ENCODE results near the gene TMEM266. TPM values are rescaled to one million over a fixed set of nuclear protein-coding genes. Genes with fewer than 3 reads are reported as not detected.
A peak's percentile ranks its signal among the peaks of the same experiment; 100 is the strongest.

The TMEM266 gene
- polyA plus RNA-seq, 3 donors, result not detected

GRCh38 chr15:76208786-76209424, 149.1 kb downstream of the TMEM266 start:
- H3K4me2 ChIP-seq (replicated peaks; ENCODE audit: extremely low read depth, low read length, poor library complexity, severe bottlenecking), result no peak overlapping the region
- no peak overlapping the region for H2AFZ ChIP-seq (ENCODE audit: insufficient read depth, low read depth, low read length, poor library complexity, severe bottlenecking)
- H3K9ac ChIP-seq (ENCODE audit: insufficient read depth, low read length, poor library complexity, severe bottlenecking), result no peak overlapping the region
- H3K9me3 Mint-ChIP-seq, result no peaks in the 10 kb centered on the region
- no peaks in the 10 kb centered on the region for H3K4me1 ChIP-seq (ENCODE audit: control insufficient read depth in 1 of 2, insufficient read depth in 2 of 2, low read length in 2 of 2)
- no peaks in the 10 kb centered on the region for H3K27me3 ChIP-seq (ENCODE audit: control insufficient read depth in 2 of 2, insufficient read depth in 2 of 2, low read length in 2 of 2)
- H3K27ac ChIP-seq (ENCODE audit: low read depth in 1 of 2, low read length in 2 of 2), result no peak overlapping the region
- DNase-seq, result no peak
- H3K4me3 Mint-ChIP-seq, result no peak overlapping the region
- no peaks in the 10 kb centered on the region for H4K20me1 ChIP-seq (ENCODE audit: insufficient read depth, low read length)
- H3K36me3 ChIP-seq (replicated peaks in 1 of 2; ENCODE audit: control insufficient read depth in 1 of 2, insufficient read depth in 2 of 2, low read length in 2 of 2), result peaks cover 46 to 79% of the 10 kb centered on the region in 2 donors
- H3K36me3 Mint-ChIP-seq, result peaks cover 45 to 69% of the 10 kb centered on the region in 2 donors
- no peaks in the 10 kb centered on the region for H3K9me3 ChIP-seq (replicated peaks in 1 of 2; ENCODE audit: control insufficient read depth in 1 of 2, insufficient read depth in 1 of 2, low read length in 2 of 2)
- WGBS (ENCODE audit: insufficient coverage), result 88% methylated on average over 2 of the region's 2 CpGs
- H3K27me3 Mint-ChIP-seq (ENCODE audit: low read depth in 3 of 3), result no peaks in the 10 kb centered on the region
- H3K79me2 ChIP-seq (ENCODE audit: insufficient read depth, low read length), result no peaks in the 10 kb centered on the region
- H3K27ac Mint-ChIP-seq, result no peak overlapping the region
- no peak overlapping the region for H3K4me3 ChIP-seq (replicated peaks in 1 of 3; ENCODE audit: low read depth in 2 of 3, low read length in 3 of 3)
- no peak for TF ChIP-seq CTCF (IDR thresholded peaks at IDR 0.05)
- intact Hi-C loops (cut with micrococcal nuclease), result no loop called here
- H3K4me1 Mint-ChIP-seq, result no peaks in the 10 kb centered on the region

- peak overlapping the region in 1 of 7 donors; percentile 32 for H3K27ac Mint-ChIP-seq
- DNase-seq, result no peak
- Histone ChIP-seq H3K9me3 (replicated peaks in 1 of 2; ENCODE audit: control insufficient read depth in 1 of 2, insufficient read depth in 1 of 2, low read length in 2 of 2) (no peaks in the 10 kb centered on the region), H3K4me3 (replicated peaks in 1 of 3; ENCODE audit: low read depth in 2 of 3, low read length in 3 of 3) (no peak overlapping the region), H3K27me3 (ENCODE audit: control insufficient read depth in 2 of 2, insufficient read depth in 2 of 2, low read length in 2 of 2) (no peaks in the 10 kb centered on the region), H2AFZ (ENCODE audit: insufficient read depth, low read depth, low read length, poor library complexity, severe bottlenecking) (no peak overlapping the region), H3K4me2 (replicated peaks; ENCODE audit: extremely low read depth, low read length, poor library complexity, severe bottlenecking) (no peak overlapping the region), H3K79me2 (ENCODE audit: insufficient read depth, low read length) (no peaks in the 10 kb centered on the region), H4K20me1 (ENCODE audit: insufficient read depth, low read length) (no peaks in the 10 kb centered on the region), H3K9ac (ENCODE audit: insufficient read depth, low read length, poor library complexity, severe bottlenecking) (no peak overlapping the region), H3K27ac (ENCODE audit: low read depth in 1 of 2, low read length in 2 of 2) (no peak overlapping the region), H3K36me3 (replicated peaks in 1 of 2; ENCODE audit: control insufficient read depth in 1 of 2, insufficient read depth in 2 of 2, low read length in 2 of 2) (peaks cover 53 to 85% of the 10 kb centered on the region in 2 donors), H3K4me1 (ENCODE audit: control insufficient read depth in 1 of 2, insufficient read depth in 2 of 2, low read length in 2 of 2) (no peaks in the 10 kb centered on the region)
- H3K36me3 Mint-ChIP-seq, result peaks cover 48 to 75% of the 10 kb centered on the region in 2 donors
- WGBS (ENCODE audit: insufficient coverage), result no CpG with 5 or more reads among the region's 1 CpG
- H3K27me3 Mint-ChIP-seq (ENCODE audit: low read depth in 3 of 3), result no peaks in the 10 kb centered on the region
- intact Hi-C loops (cut with micrococcal nuclease), result no loop called here
- TF ChIP-seq CTCF (IDR thresholded peaks at IDR 0.05), result no peak
- H3K4me1 Mint-ChIP-seq, result no peaks in the 10 kb centered on the region
- H3K9me3 Mint-ChIP-seq, result no peaks in the 10 kb centered on the region
- H3K4me3 Mint-ChIP-seq, result no peak overlapping the region
Measured at GRCh38 chr15:76209523-76209922, 149.7 kb downstream of the TMEM266 start.

Data from CD14-positive monocyte (primary cell).